K562 (cell line): ENCODE results near the gene RHEBL1.

Experiments
- CHD2 ChIP-seq: IDR thresholded peaks from 2 replicates; pipeline ENCODE4 v1.6.1; 2011; ENCODE audit warnings: low read depth, low read length
- POLR2A ChIP-seq: fragments of 450-650 bp; conservative IDR thresholded peaks from 2 replicates; pipeline ENCODE4 v1.6.1; 2016
- ZNF239 ChIP-seq: fragments of 250-450 bp; sonication (Bioruptor Pico); IDR thresholded peaks from 2 replicates; pipeline ENCODE4 v1.4.0; 2020; ENCODE audit warnings: mild to moderate bottlenecking

GRCh38 chr12:49070971-49071370 is 1.2 kb upstream of the RHEBL1 start:
- TF ChIP-seq POLR2A (no peak), ZNF239 (CRISPR knock-in tag) (no peak), CHD2 (no peak)
